CD14-positive monocyte (primary cell): ENCODE data around the gene TIMM10B. TPM values are rescaled to one million over a fixed set of nuclear protein-coding genes. Genes with fewer than 3 reads are reported as not detected.

Experiments used
- DNase-seq, 3 donors: peaks; one replicate each; pipeline ENCODE4 v3.0.0-alpha.2; 2011 to 2022
- H2AFZ ChIP-seq: 2 replicates; pipeline ENCODE4 v1.6.0; 2012; ENCODE audit warnings: mild to moderate bottlenecking, low read depth, low read length, inconsistent platforms; ENCODE audit not compliant: insufficient read depth, poor library complexity, severe bottlenecking
- H3K27ac ChIP-seq, 2 donors: 1 replicate in 1 of 2; 2 replicates in 1 of 2; pipeline ENCODE4 v1.5.1; 2012 to 2013; ENCODE audit warnings: low read length in 2 of 2, control low read depth in 1 of 2, inconsistent platforms in 1 of 2, low read depth in 1 of 2, mild to moderate bottlenecking in 1 of 2
- H3K27me3 ChIP-seq, 2 donors: one replicate each; pipeline versions ENCODE4 v1.6.0 to v1.6.1; 2011 to 2013; ENCODE audit warnings: low read length in 2 of 2; ENCODE audit not compliant: control insufficient read depth in 2 of 2, insufficient read depth in 2 of 2
- H3K36me3 ChIP-seq, 2 donors: replicated peaks in 1 of 2; 1 replicate in 1 of 2; 2 replicates in 1 of 2; pipeline versions ENCODE4 v1.5.1 to v1.6.1; 2012 to 2013; ENCODE audit warnings: low read length in 2 of 2, control low read depth in 1 of 2, inconsistent platforms in 1 of 2, mild to moderate bottlenecking in 1 of 2; ENCODE audit not compliant: insufficient read depth in 2 of 2, control insufficient read depth in 1 of 2
- H3K4me1 ChIP-seq, 2 donors: 1 replicate in 1 of 2; 2 replicates in 1 of 2; pipeline versions ENCODE4 v1.5.1 to v1.6.1; 2012 to 2013; ENCODE audit warnings: low read length in 2 of 2, control low read depth in 1 of 2, inconsistent platforms in 1 of 2, mild to moderate bottlenecking in 1 of 2, moderate library complexity in 1 of 2; ENCODE audit not compliant: insufficient read depth in 2 of 2, control insufficient read depth in 1 of 2
- H3K4me2 ChIP-seq: replicated peaks from 2 replicates; pipeline ENCODE3; 2012; ENCODE audit warnings: low read length, moderate library complexity, mild to moderate bottlenecking; ENCODE audit not compliant: poor library complexity, severe bottlenecking; ENCODE audit errors: extremely low read depth
- H3K4me3 ChIP-seq, 3 experiments: fragments of 200-600 bp in 1 of 3; sonication (generic) in 1 of 3; replicated peaks in 1 of 3; 1 replicate in 2 of 3; 2 replicates in 1 of 3; pipeline ENCODE4 v1.5.1; 2011 to 2013; ENCODE audit warnings: low read length in 3 of 3, mild to moderate bottlenecking in 3 of 3, control low read depth in 2 of 3, low read depth in 2 of 3, inconsistent platforms in 1 of 3, moderate library complexity in 1 of 3
- H3K79me2 ChIP-seq: 2 replicates; pipeline ENCODE4 v1.6.0; 2012; ENCODE audit warnings: mild to moderate bottlenecking, control low read depth, inconsistent platforms, low read length, moderate library complexity; ENCODE audit not compliant: insufficient read depth
- H3K9ac ChIP-seq: 2 replicates; pipeline ENCODE4 v1.6.0; 2017; ENCODE audit warnings: low read length, mild to moderate bottlenecking; ENCODE audit not compliant: insufficient read depth, poor library complexity, severe bottlenecking
- H3K9me3 ChIP-seq, 2 donors: replicated peaks in 1 of 2; 1 replicate in 1 of 2; 2 replicates in 1 of 2; pipeline versions ENCODE4 v1.5.1 to v1.6.1; 2012 to 2013; ENCODE audit warnings: low read length in 2 of 2, control low read depth in 1 of 2; ENCODE audit not compliant: control insufficient read depth in 1 of 2, insufficient read depth in 1 of 2
- H4K20me1 ChIP-seq: 2 replicates; pipeline ENCODE4 v1.6.0; 2012; ENCODE audit warnings: mild to moderate bottlenecking, low read length, control low read depth, moderate library complexity; ENCODE audit not compliant: insufficient read depth
- H3K27ac Mint-ChIP-seq, 7 donors: one replicate each; pipeline ENCODE4 v1.8.0; 2020; ENCODE audit warnings: mild to moderate bottlenecking in 7 of 7, mixed read lengths in 7 of 7, moderate library complexity in 6 of 7, inconsistent platforms in 2 of 7
- H3K27me3 Mint-ChIP-seq, 3 donors: one replicate each; pipeline ENCODE4 v1.8.0; 2021 to 2022; ENCODE audit warnings: low read depth in 3 of 3, mild to moderate bottlenecking in 3 of 3, mixed read lengths in 3 of 3, moderate library complexity in 3 of 3, inconsistent platforms in 1 of 3
- H3K36me3 Mint-ChIP-seq, 2 donors: one replicate each; pipeline ENCODE4 v1.8.0; 2020; ENCODE audit warnings: mixed read lengths in 2 of 2, inconsistent platforms in 1 of 2, mild to moderate bottlenecking in 1 of 2
- H3K4me1 Mint-ChIP-seq: one replicate; pipeline ENCODE4 v1.8.0; 2020; ENCODE audit warnings: mild to moderate bottlenecking, mixed read lengths
- H3K4me3 Mint-ChIP-seq, 2 donors: one replicate each; pipeline ENCODE4 v1.8.0; 2020; ENCODE audit warnings: mild to moderate bottlenecking in 2 of 2, mixed read lengths in 2 of 2, moderate library complexity in 1 of 2
- H3K9me3 Mint-ChIP-seq, 7 donors: one replicate each; pipeline ENCODE4 v1.8.0; 2020 to 2022; ENCODE audit warnings: mixed read lengths in 7 of 7, mild to moderate bottlenecking in 6 of 7, moderate library complexity in 6 of 7, inconsistent platforms in 2 of 7
- CTCF ChIP-seq: fragments of 200-600 bp; IDR thresholded peaks from one replicate; pipeline ENCODE4 v1.8.0; 2022; ENCODE audit warnings: antibody characterized with exemption, mild to moderate bottlenecking
- WGBS: methylation state at CpG from one replicate; pipeline ENCODE4 v1.1.5; 2013; ENCODE audit warnings: missing lambda C conversion rate; ENCODE audit not compliant: insufficient coverage; 5-methylcytosine and 5-hydroxymethylcytosine counted together
- intact Hi-C, 2 donors: fragments of 100-400 bp; cut with micrococcal nuclease; formaldehyde crosslinking; loops; one replicate each; pipeline versions ENCODE4 v1.15.0 to v1.15.1; 2023
- polyA plus RNA-seq, 3 donors: library from polyadenylated mRNA; depleted of rRNA in 1 of 3; unstranded in 2 of 3; stranded (reverse) in 1 of 3; fragments of 300-500 nt in 2 of 3; fragments of >200 nt in 1 of 3; fragmentation: Illumina TruSeq in 2 of 3; gene quantifications; 1 replicate in 2 of 3; 2 replicates in 1 of 3; pipeline ENCODE4 v1.2.3, GENCODE V29; 2012 to 2021

TIMM10B gene
- polyA plus RNA-seq, 3 donors, result 20.0 to 34.9 (median 22.1) TPM

- Histone ChIP-seq H4K20me1 (no peaks in the 10 kb centered on the region), H3K79me2 (no peaks in the 10 kb centered on the region), H3K27ac (no peak overlapping the region), H2AFZ (no peak overlapping the region), H3K9me3 (no peaks in the 10 kb centered on the region), H3K27me3 (no peaks in the 10 kb centered on the region), H3K4me1 (no peaks in the 10 kb centered on the region), H3K9ac (no peak overlapping the region), H3K36me3 (peaks cover 11 to 33% of the 10 kb centered on the region in 2 donors), H3K4me3 (no peak overlapping the region), H3K4me2 (no peak overlapping the region)
- H3K4me3 Mint-ChIP-seq, result no peak overlapping the region
- no peak for TF ChIP-seq CTCF
- no peaks in the 10 kb centered on the region for H3K27me3 Mint-ChIP-seq
- no peak for DNase-seq
- intact Hi-C loops, result no loop called here
- H3K36me3 Mint-ChIP-seq, result peaks cover 35 to 36% of the 10 kb centered on the region in 2 donors
- no peak overlapping the region for H3K27ac Mint-ChIP-seq
- H3K9me3 Mint-ChIP-seq, result peaks cover 0 to 1% (median 0%) of the 10 kb centered on the region in 7 donors
- peaks cover 7% of the 10 kb centered on the region for H3K4me1 Mint-ChIP-seq
- no CpG with 5 or more reads among the region's 1 CpG for WGBS
These were observed 42.0 kb downstream of the TIMM10B start for GRCh38 chr11:6523253-6523652.

DNA sequence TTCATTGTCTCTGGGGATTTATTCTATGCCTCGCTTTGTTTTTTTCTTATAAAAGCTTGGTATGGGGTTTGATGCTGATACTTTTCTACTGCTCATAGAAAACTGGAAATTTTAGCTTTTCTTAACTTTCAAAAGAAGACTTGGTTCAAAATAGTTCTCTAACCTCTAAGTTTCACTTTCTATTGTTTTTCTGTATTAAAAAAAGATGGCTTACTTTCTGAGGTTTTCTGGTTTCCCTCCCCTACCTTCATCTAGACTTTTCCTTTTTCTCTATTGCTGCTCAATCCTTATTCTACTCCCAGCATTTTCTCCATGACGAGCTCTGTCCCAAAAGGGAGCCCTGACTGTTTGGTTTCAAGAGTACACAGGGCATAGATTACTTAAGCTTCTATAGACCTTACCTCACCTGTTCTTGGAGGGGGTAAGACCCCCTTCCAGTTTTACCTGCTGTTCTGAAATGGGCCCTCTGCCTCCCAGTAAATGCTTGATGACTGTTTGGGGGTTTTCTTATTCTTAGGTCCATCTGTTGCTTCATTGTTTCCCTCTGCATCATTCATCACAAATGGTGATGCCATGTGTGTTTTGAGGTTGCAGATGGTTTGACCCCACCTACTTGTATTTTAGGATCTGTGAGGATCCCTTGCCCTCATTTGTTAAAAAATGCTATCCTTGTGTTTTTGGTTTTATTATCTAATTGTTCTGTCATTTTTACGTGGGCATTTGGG is 45.3 kb downstream of the TIMM10B start:
- no peaks in the 10 kb centered on the region for H3K79me2 ChIP-seq
- H3K27me3 ChIP-seq, result no peaks in the 10 kb centered on the region
- no peak for DNase-seq
- Mint-ChIP-seq H3K27ac (peak overlapping the region in 1 of 7 donors; percentile 47), H3K9me3 (peaks cover 0 to 1% (median 0%) of the 10 kb centered on the region in 7 donors), H3K36me3 (peaks cover 22% of the 10 kb centered on the region in 2 donors), H3K27me3 (no peaks in the 10 kb centered on the region), H3K4me3 (no peak overlapping the region), H3K4me1 (peaks cover 7% of the 10 kb centered on the region)
- no CpG with 5 or more reads among the region's 3 CpGs for WGBS
- TF ChIP-seq CTCF, result no peak
- intact Hi-C loops, result no loop called here
- no peaks in the 10 kb centered on the region for H3K4me1 ChIP-seq
- no peak overlapping the region for H2AFZ ChIP-seq
- H4K20me1 ChIP-seq, result no peaks in the 10 kb centered on the region
- H3K4me2 ChIP-seq, result no peak overlapping the region
- H3K36me3 ChIP-seq, result peaks cover 4 to 19% of the 10 kb centered on the region in 2 donors
- no peak overlapping the region for H3K4me3 ChIP-seq
- H3K9ac ChIP-seq, result no peak overlapping the region
- no peak overlapping the region for H3K27ac ChIP-seq
- H3K9me3 ChIP-seq, result no peaks in the 10 kb centered on the region
